ENCODE measurements around the gene MBOAT2. TPM values are rescaled to one million over a fixed set of nuclear protein-coding genes. Genes with fewer than 3 reads are reported as not detected.

The MBOAT2 gene
- total RNA-seq, 1 donor from 2014 or later, result 72.5 TPM

GRCh38 chr2:8833853-8834252 lies 169.6 kb downstream of the MBOAT2 start:
- Mint-ChIP-seq H3K4me1 (ENCODE audit: low read depth, unreplicated experiment) (peaks cover 17% of the 10 kb centered on the region), H3K27me3 (ENCODE audit: unreplicated experiment) (peaks cover 2% of the 10 kb centered on the region), H3K27ac (ENCODE audit: unreplicated experiment) (no peak overlapping the region), H3K36me3 (ENCODE audit: unreplicated experiment) (peaks cover 6% of the 10 kb centered on the region), H3K4me3 (ENCODE audit: unreplicated experiment) (peak overlapping the region; percentile 13), H3K9me3 (ENCODE audit: unreplicated experiment) (peaks cover 5% of the 10 kb centered on the region)
- no peak for TF ChIP-seq CTCF (IDR thresholded peaks at IDR 0.05; ENCODE audit: partially characterized antibody, unreplicated experiment)
- no peak for DNase-seq

GRCh38 chr2:8831516-8831915 lies 172.0 kb downstream of the MBOAT2 start:
- H3K27ac Mint-ChIP-seq (ENCODE audit: unreplicated experiment), result no peak overlapping the region

GRCh38 chr2:8827729-8828128 lies 175.8 kb downstream of the MBOAT2 start:
- H3K4me3 Mint-ChIP-seq (ENCODE audit: unreplicated experiment), result no peak overlapping the region
- no peaks in the 10 kb centered on the region for H3K36me3 Mint-ChIP-seq (ENCODE audit: unreplicated experiment)
- no peak for TF ChIP-seq CTCF (IDR thresholded peaks at IDR 0.05; ENCODE audit: partially characterized antibody, unreplicated experiment)
- DNase-seq, result no peak
- no peaks in the 10 kb centered on the region for H3K27me3 Mint-ChIP-seq (ENCODE audit: unreplicated experiment)
- no peak overlapping the region for H3K27ac Mint-ChIP-seq (ENCODE audit: unreplicated experiment)
- H3K9me3 Mint-ChIP-seq (ENCODE audit: unreplicated experiment), result peaks cover 2% of the 10 kb centered on the region
- H3K4me1 Mint-ChIP-seq (ENCODE audit: low read depth, unreplicated experiment), result no peaks in the 10 kb centered on the region

More at GRCh38 chr2:8831516-8831915, 172.0 kb downstream of the MBOAT2 start:
- Mint-ChIP-seq H3K27me3 (ENCODE audit: unreplicated experiment) (peaks cover 2% of the 10 kb centered on the region), H3K36me3 (ENCODE audit: unreplicated experiment) (no peaks in the 10 kb centered on the region), H3K9me3 (ENCODE audit: unreplicated experiment) (peaks cover 2% of the 10 kb centered on the region), H3K4me3 (ENCODE audit: unreplicated experiment) (no peak overlapping the region), H3K4me1 (ENCODE audit: low read depth, unreplicated experiment) (peaks cover 17% of the 10 kb centered on the region)
- DNase-seq, result no peak
- TF ChIP-seq CTCF (IDR thresholded peaks at IDR 0.05; ENCODE audit: partially characterized antibody, unreplicated experiment), result no peak

- H3K36me3 Mint-ChIP-seq (ENCODE audit: unreplicated experiment), result no peaks in the 10 kb centered on the region
- H3K4me1 Mint-ChIP-seq (ENCODE audit: low read depth, unreplicated experiment), result peaks cover 1% of the 10 kb centered on the region
- H3K4me3 Mint-ChIP-seq (ENCODE audit: unreplicated experiment), result no peak overlapping the region
- no peak for DNase-seq
- no peaks in the 10 kb centered on the region for H3K9me3 Mint-ChIP-seq (ENCODE audit: unreplicated experiment)
- H3K27ac Mint-ChIP-seq (ENCODE audit: unreplicated experiment), result no peak overlapping the region
- no peaks in the 10 kb centered on the region for H3K27me3 Mint-ChIP-seq (ENCODE audit: unreplicated experiment)
- TF ChIP-seq CTCF (IDR thresholded peaks at IDR 0.05; ENCODE audit: partially characterized antibody, unreplicated experiment), result no peak
These were observed 181.3 kb downstream of the MBOAT2 start for GRCh38 chr2:8822218-8822617.

GRCh38 chr2:8821276-8822217 lies 181.9 kb downstream of the MBOAT2 start:
- Mint-ChIP-seq H3K36me3 (ENCODE audit: unreplicated experiment) (no peaks in the 10 kb centered on the region), H3K4me3 (ENCODE audit: unreplicated experiment) (no peak overlapping the region), H3K27ac (ENCODE audit: unreplicated experiment) (no peak overlapping the region), H3K27me3 (ENCODE audit: unreplicated experiment) (no peaks in the 10 kb centered on the region), H3K9me3 (ENCODE audit: unreplicated experiment) (no peaks in the 10 kb centered on the region), H3K4me1 (ENCODE audit: low read depth, unreplicated experiment) (peaks cover 1% of the 10 kb centered on the region)
- no peak for TF ChIP-seq CTCF (IDR thresholded peaks at IDR 0.05; ENCODE audit: partially characterized antibody, unreplicated experiment)
- DNase-seq, result no peak
